Erythroblast (primary cell): ENCODE data around the gene AGK.

Experiments used
- GATA1 ChIP-seq: IDR thresholded peaks from 2 replicates; pipeline ENCODE4 v1.6.1; 2011; ENCODE audit warnings: low read depth, mild to moderate bottlenecking, control low read depth, low read length, moderate library complexity
- POLR2A ChIP-seq: IDR thresholded peaks from 2 replicates; pipeline ENCODE4 v1.6.1; 2011; ENCODE audit warnings: mild to moderate bottlenecking, low read length

- TF ChIP-seq POLR2A (no peak), GATA1 (no peak)
Observed at GRCh38 chr7:141590071-141590470, 38.9 kb downstream of the AGK start.
